AG20443 (cell line): Measurements from ENCODE around the gene CEP135.

Source experiments
- DNase-seq: peaks from one replicate; pipeline ENCODE4 v3.0.0; 2012; ENCODE audit warnings: low spot score, mixed read lengths

CEP135 gene

DNA sequence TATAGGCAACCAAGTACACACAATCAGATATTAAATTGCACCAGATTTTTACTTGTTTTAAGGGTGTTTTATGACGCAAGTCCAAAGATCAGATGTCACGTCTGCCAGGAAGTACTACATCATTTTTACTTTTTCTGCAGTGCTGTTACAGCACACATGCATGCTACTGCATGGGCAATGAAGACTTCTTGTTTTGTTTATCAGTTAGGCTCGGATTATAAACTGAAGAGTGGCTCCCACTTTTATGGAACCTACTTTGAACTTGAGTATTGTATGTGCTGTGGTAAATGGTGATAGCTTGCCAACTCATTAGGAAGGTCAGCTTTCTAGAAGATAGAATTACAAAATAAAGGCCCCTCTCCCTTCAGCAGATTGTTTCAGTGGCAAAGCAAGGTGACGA lies 131.6 kb downstream of the CEP135 start:
- no peak for DNase-seq

DNA sequence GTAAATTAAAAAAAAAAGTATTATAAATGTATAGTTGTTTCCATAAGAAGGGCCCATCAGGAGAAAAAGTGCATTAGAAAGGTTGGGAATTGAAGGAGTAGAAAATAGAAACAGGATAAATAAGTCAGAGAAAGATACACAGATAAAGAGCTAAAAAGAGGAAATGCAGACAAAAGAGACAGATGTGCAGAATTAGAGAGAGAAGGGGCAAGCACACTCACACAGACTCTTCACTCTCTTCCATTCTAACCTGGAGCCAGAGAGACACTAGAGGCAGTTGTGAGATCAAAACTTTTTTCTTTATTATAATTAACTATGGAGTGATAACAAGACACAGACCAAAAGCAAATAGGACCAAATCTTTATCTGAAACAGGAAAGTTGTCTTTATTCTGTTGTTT lies 134.1 kb downstream of the CEP135 start:
- DNase-seq: no peak
